ENCODE measurements around the gene LRRC8D.

LRRC8D gene

GRCh38 chr1:89844860-89845259 lies 24.0 kb downstream of the LRRC8D start:
- TF ChIP-seq CTCF (conservative IDR thresholded peaks at IDR 0.05), result no peak
- H3K27ac ChIP-seq, result no peak overlapping the region

GRCh38 chr1:89847191-89847729 lies 26.4 kb downstream of the LRRC8D start:
- no peak overlapping the region for H3K27ac ChIP-seq
- no peak for TF ChIP-seq CTCF (conservative IDR thresholded peaks at IDR 0.05)

GRCh38 chr1:89850844-89851415 lies 30.1 kb downstream of the LRRC8D start:
- TF ChIP-seq CTCF (conservative IDR thresholded peaks at IDR 0.05), result no peak
- H3K27ac ChIP-seq, result no peak overlapping the region

- no peak for TF ChIP-seq CTCF (conservative IDR thresholded peaks at IDR 0.05)
- H3K27ac ChIP-seq, result no peak overlapping the region
Measured at GRCh38 chr1:89854140-89854539, 33.3 kb downstream of the LRRC8D start.

GRCh38 chr1:89855413-89856123 lies 34.7 kb downstream of the LRRC8D start:
- H3K27ac ChIP-seq, result no peak overlapping the region
- TF ChIP-seq CTCF (conservative IDR thresholded peaks at IDR 0.05), result no peak

- H3K27ac ChIP-seq, result no peak overlapping the region
- TF ChIP-seq CTCF (conservative IDR thresholded peaks at IDR 0.05), result no peak
Measured at GRCh38 chr1:89863165-89863830, 42.5 kb downstream of the LRRC8D start.
